ENCODE results near the gene PCDH18.
"Not testable (repeated sequence)": the region's sequence is repeated elsewhere in the genome, so short reads cannot be mapped to it uniquely, and the experiment has no call there.

The PCDH18 gene

DNA sequence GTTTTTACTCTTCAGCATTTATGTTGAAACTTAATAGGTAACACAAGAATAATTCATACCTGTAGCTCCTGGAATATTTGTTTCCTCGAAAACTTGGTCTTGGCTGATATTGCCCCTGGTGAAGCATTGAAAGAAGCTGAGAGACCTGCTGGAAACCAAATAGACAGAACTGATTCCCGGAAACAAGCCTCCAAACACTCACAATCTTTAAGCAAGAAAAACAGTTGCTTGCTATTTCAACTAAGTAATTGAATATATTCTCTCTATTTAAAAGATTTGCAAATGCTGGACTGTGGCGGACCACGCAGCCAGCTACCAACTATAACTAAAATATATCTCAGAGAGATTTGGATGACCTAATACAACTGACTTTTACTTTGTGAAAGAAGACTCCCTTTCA, 3.6 kb downstream of the PCDH18 start:
- TF ChIP-seq, protein P1, sequence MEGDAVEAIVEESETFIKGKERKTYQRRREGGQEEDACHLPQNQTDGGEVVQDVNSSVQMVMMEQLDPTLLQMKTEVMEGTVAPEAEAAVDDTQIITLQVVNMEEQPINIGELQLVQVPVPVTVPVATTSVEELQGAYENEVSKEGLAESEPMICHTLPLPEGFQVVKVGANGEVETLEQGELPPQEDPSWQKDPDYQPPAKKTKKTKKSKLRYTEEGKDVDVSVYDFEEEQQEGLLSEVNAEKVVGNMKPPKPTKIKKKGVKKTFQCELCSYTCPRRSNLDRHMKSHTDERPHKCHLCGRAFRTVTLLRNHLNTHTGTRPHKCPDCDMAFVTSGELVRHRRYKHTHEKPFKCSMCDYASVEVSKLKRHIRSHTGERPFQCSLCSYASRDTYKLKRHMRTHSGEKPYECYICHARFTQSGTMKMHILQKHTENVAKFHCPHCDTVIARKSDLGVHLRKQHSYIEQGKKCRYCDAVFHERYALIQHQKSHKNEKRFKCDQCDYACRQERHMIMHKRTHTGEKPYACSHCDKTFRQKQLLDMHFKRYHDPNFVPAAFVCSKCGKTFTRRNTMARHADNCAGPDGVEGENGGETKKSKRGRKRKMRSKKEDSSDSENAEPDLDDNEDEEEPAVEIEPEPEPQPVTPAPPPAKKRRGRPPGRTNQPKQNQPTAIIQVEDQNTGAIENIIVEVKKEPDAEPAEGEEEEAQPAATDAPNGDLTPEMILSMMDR (conservative IDR thresholded peaks at IDR 0.05), result no peak
- H3K27ac ChIP-seq, result no peak overlapping the region

DNA sequence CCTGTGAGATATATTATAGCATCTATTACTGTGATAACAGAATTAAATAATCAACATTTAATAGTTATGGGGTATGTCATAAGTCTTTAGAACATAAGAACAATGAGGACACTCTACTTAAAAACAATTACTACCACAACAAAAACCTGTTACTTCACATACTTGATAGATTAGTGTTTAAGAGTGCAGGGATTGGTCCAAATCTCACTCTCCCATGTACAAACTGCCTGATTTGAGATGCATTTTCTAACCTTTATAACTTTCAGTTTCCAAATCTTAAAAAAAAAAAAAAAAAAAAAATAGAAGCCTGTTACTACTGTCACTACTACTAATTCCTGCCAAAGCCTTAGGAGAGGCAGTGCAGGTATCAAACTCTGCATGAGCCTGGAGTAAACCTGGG, 5.6 kb downstream of the PCDH18 start:
- H3K27ac ChIP-seq, result no peak overlapping the region
- TF ChIP-seq, protein P1 (conservative IDR thresholded peaks at IDR 0.05), result no peak

DNA sequence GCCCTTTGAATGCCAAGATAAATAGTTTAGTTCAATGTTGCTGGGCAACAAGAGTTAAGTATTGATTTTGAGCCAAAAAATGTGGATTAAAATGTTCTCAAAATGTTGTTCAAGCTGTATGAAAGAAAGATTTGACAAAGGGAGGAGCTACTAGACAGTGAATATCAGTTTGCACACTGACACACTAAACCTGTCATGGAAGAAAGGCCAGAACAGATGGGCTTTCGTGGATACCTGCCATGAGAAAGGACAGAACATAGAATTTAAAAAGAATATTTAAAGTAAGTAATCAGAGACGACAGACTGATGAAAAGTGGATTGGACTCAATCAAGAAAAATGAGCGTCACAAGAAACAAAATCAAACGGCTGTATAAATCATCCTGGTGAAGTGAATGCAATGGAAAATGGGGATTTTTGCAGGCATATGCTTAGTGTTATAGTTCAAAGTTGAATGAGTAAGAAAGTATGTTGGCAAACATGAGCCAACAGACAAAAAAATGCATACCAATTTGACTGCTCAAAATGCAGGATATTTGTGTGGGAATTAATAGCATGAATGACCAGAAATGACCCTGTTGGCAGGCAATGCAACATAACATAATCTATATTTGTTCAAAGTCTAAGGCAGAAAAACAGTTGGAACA, 7.4 kb downstream of the PCDH18 start:
- TF ChIP-seq, protein P1 (conservative IDR thresholded peaks at IDR 0.05), result no peak
- H3K27ac ChIP-seq, result no peak overlapping the region

DNA sequence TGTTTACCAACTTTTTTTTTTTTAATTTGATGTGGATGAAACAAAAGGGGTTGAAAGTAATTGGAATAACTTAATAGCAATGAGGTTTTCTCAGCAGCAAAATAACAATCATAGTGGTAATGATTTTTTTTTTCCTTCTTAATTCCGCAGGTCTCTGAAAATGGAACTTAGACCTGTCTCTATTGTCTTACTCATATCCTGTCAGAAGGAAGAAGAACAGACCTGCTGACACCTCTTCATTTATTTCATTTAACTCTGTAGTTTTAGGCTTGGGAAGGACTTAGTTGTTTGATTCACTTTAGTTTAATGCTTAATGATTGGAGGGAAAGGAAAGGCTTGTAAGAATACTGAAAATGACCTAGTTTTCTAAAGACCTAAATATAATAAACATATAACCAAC, 9.0 kb downstream of the PCDH18 start:
- TF ChIP-seq, protein P1 (conservative IDR thresholded peaks at IDR 0.05), result no peak
- H3K27ac ChIP-seq, result no peak overlapping the region

DNA sequence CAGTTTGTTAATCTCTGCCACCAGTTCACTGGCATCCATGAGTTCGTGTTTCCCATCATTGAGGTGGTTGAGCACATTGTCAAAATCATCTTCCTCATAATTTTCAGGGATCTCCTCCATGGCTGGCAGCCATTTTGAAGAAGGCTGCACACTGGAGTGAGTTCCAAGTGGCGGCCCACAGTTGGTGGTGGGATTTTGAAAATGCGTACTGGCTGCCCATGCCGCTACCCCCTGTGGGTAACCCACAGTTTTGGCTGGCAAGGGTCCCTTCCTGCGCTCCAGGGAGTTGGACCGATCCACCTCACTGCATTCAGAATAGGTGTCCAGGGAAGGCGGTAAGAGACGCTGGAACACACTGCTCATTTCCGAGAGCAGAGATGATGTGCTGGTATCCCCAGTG, 11.2 kb downstream of the PCDH18 start:
- H3K27ac ChIP-seq, result no peak overlapping the region
- TF ChIP-seq, protein P1 (conservative IDR thresholded peaks at IDR 0.05), result no peak

DNA sequence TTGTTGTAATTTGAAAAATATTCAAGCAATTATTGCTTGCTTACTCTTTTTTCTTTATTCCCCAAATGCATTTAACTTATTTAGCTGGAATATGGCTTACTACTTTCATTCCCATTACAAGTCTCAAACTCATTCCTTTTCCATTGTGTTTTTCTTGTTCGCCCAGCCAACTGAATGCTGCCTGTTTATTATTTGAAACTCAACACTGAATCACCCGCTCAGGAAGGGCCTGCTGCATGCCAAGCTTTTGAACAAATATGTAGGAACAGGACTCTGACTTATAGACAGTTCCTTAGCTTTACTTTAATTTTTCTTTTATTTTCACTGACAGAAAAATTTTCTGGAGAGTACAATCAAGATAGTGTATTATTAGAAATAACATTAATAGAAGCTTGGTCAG, 12.9 kb downstream of the PCDH18 start:
- TF ChIP-seq, protein P1 (conservative IDR thresholded peaks at IDR 0.05), result no peak
- no peak overlapping the region for H3K27ac ChIP-seq

DNA sequence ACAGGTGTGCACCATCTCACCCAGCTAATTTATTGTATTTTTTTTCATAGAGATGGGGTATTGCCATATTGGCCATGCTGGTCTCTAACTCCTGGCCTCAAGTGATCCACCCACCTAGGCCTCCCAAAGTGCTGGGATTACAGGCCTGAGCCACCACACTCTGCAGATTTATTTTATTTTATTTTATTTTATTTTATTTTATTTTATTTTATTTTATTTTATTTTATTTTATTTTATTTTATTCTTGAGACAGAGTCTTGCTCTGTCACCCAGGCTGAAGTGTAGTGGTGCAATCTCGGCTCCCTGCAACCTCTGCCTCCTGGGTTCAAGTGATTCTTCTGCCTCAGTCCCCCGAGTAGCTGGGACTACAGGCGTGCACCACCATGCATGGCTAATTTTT, 15.0 kb downstream of the PCDH18 start:
- H3K27ac ChIP-seq, result not testable (repeated sequence)

DNA sequence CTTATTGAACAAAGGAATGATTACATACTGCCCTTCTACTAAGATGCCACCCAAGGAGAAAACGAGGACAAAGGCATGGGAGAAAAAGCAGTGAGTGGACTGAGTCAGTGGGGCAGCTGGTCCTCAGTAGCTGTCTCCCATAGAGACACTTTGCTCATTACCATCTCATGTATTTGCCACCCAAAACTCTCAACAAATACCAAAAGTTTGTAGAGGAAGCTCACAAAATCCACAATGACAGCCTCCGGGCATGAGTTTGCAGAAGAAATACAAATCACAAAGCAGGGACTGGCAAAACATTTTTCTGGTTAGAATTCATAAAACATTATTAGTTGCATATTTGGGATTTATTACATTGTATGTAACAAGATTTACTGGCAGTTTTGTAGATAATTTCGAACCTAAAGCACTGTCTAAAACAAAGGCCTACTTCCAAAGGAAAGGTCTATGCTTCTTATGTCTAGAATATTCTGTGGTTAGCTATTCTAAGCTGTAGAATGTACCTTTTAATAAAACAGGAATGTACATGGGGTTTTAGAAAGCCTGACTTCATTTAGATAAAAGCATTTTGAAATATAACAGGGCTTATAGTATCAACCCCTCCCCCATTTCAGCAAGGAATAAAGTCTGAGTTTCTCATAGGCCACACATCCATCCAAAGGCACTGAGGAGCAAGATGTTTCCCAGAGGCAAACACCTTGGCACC, 17.7 kb downstream of the PCDH18 start:
- TF ChIP-seq, protein P1 (conservative IDR thresholded peaks at IDR 0.05), result no peak
- no peak overlapping the region for H3K27ac ChIP-seq

All from VCaP (cell line).